ENCODE results near the gene ALDH3B2.

ALDH3B2 gene

GRCh38 chr11:67613313-67613959 lies 61.0 kb downstream of the ALDH3B2 start:
- Histone ChIP-seq H3K79me2 (ENCODE audit: control insufficient read depth, low read length) (peaks cover 8% of the 10 kb centered on the region), H3K36me3 (ENCODE audit: control insufficient read depth, low read length) (peaks cover 47% of the 10 kb centered on the region), H3K27ac (ENCODE audit: low read depth, low read length) (peak overlapping the region; percentile 78), H3K9me2 (replicated peaks; ENCODE audit: control insufficient read depth, low read length) (no peaks in the 10 kb centered on the region), H3K4me1 (ENCODE audit: control insufficient read depth, low read length) (peaks cover 41% of the 10 kb centered on the region), H4K20me1 (ENCODE audit: control insufficient read depth, insufficient read depth, low read depth, low read length) (no peaks in the 10 kb centered on the region), H3K4me3 (ENCODE audit: low read length) (peak overlapping the region; percentile 61), H3K4me2 (ENCODE audit: low read length) (peak overlapping the region; percentile 79), H3K9me3 (ENCODE audit: control insufficient read depth, insufficient read depth, low read length) (no peaks in the 10 kb centered on the region), H3F3A (ENCODE audit: control insufficient read depth, insufficient read depth) (peaks cover 8% of the 10 kb centered on the region), H3K27me3 (ENCODE audit: control insufficient read depth, low read length) (peaks cover 3% of the 10 kb centered on the region)
- TF ChIP-seq CTCF (IDR thresholded peaks at IDR 0.05; ENCODE audit: low read depth, low read length, poor library complexity, severe bottlenecking) = no peak
- no peak for TF ChIP-seq EZH2phosphoT487 (IDR thresholded peaks at IDR 0.05; ENCODE audit: borderline replicate concordance, low read length)

- Histone ChIP-seq H3F3A (ENCODE audit: control insufficient read depth, insufficient read depth) (peaks cover 6% of the 10 kb centered on the region), H3K9me2 (replicated peaks; ENCODE audit: control insufficient read depth, low read length) (no peaks in the 10 kb centered on the region), H3K4me1 (ENCODE audit: control insufficient read depth, low read length) (peaks cover 47% of the 10 kb centered on the region), H4K20me1 (ENCODE audit: control insufficient read depth, insufficient read depth, low read depth, low read length) (no peaks in the 10 kb centered on the region), H3K4me3 (ENCODE audit: low read length) (no peak overlapping the region), H3K4me2 (ENCODE audit: low read length) (no peak overlapping the region), H3K36me3 (ENCODE audit: control insufficient read depth, low read length) (peaks cover 52% of the 10 kb centered on the region), H3K27ac (ENCODE audit: low read depth, low read length) (no peak overlapping the region), H3K27me3 (ENCODE audit: control insufficient read depth, low read length) (peaks cover 3% of the 10 kb centered on the region), H3K79me2 (ENCODE audit: control insufficient read depth, low read length) (peaks cover 14% of the 10 kb centered on the region), H3K9me3 (ENCODE audit: control insufficient read depth, insufficient read depth, low read length) (no peaks in the 10 kb centered on the region)
- TF ChIP-seq CTCF (IDR thresholded peaks at IDR 0.05; ENCODE audit: low read depth, low read length, poor library complexity, severe bottlenecking) (no peak), EZH2phosphoT487 (IDR thresholded peaks at IDR 0.05; ENCODE audit: borderline replicate concordance, low read length) (no peak)
These were observed 61.7 kb downstream of the ALDH3B2 start for GRCh38 chr11:67612751-67613150.

Data from DOHH2 (cell line).